Measurements from ENCODE around the gene ATP9A.

ATP9A gene

GRCh38 chr20:51596668-51597388 is 171.4 kb downstream of the ATP9A start:
- TF ChIP-seq PAX5 (IDR thresholded peaks at IDR 0.05; ENCODE audit: insufficient read depth, low read length, severe bottlenecking) (no peak), POLR2A (IDR thresholded peaks at IDR 0.05; ENCODE audit: low read depth, low read length) (no peak), TAF1 (IDR thresholded peaks at IDR 0.05; ENCODE audit: low read depth, low read length) (no peak), SPI1 (IDR thresholded peaks at IDR 0.05; ENCODE audit: low read depth, low read length) (no peak), POU2F2 (IDR thresholded peaks at IDR 0.05; ENCODE audit: low read depth, low read length) (no peak), POLR2AphosphoS5 (IDR thresholded peaks at IDR 0.05; ENCODE audit: low read depth, low read length) (no peak)
- DNase-seq (ENCODE audit: insufficient read length, low spot score) (no peak), FAIRE-seq (no peak)

DNA sequence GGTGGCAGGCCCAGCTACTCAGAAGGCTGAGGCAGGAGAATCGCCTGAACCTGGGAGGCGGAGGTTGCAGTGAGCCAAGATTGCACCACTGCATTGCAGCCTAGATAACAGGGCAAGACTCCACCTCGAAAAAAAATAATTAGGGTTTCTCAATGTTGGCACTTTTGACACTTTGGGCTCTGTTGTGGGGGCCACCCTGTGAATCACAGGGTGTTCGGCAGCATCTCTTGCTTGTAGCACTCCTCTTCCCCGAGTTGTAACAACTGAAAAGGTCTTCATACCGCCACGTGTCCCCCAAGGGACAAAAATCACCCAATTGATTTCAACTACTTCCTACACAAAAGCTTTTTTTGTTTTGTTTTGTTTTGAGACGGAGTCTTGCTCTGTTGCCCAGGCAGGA is 172.4 kb downstream of the ATP9A start:
- no peak for FAIRE-seq
- no peak for TF ChIP-seq POLR2AphosphoS5 (IDR thresholded peaks at IDR 0.05; ENCODE audit: low read depth, low read length)
- no peak for TF ChIP-seq PAX5 (IDR thresholded peaks at IDR 0.05; ENCODE audit: insufficient read depth, low read length, severe bottlenecking)
- no peak for TF ChIP-seq SPI1 (IDR thresholded peaks at IDR 0.05; ENCODE audit: low read depth, low read length)
- TF ChIP-seq POLR2A (IDR thresholded peaks at IDR 0.05; ENCODE audit: low read depth, low read length): no peak
- no peak for TF ChIP-seq TAF1 (IDR thresholded peaks at IDR 0.05; ENCODE audit: low read depth, low read length)
- no peak for TF ChIP-seq POU2F2 (IDR thresholded peaks at IDR 0.05; ENCODE audit: low read depth, low read length)

GRCh38 chr20:51595058-51595532 is 173.1 kb downstream of the ATP9A start:
- TF ChIP-seq POLR2AphosphoS5 (IDR thresholded peaks at IDR 0.05; ENCODE audit: low read depth, low read length) (no peak), TAF1 (IDR thresholded peaks at IDR 0.05; ENCODE audit: low read depth, low read length) (no peak), PAX5 (IDR thresholded peaks at IDR 0.05; ENCODE audit: insufficient read depth, low read length, severe bottlenecking) (no peak), POU2F2 (IDR thresholded peaks at IDR 0.05; ENCODE audit: low read depth, low read length) (no peak; the same call in 1 of the 2 replicates), SPI1 (IDR thresholded peaks at IDR 0.05; ENCODE audit: low read depth, low read length) (0 out of 2 replicates have a peak, but pooled peaks have one; percentile 9), POLR2A (IDR thresholded peaks at IDR 0.05; ENCODE audit: low read depth, low read length) (no peak)
- FAIRE-seq: peak; percentile 48
- DNase-seq (ENCODE audit: insufficient read length, low spot score): peak; percentile 54

More for the DNA sequence above, 172.4 kb downstream of the ATP9A start:
- no peak for DNase-seq (ENCODE audit: insufficient read length, low spot score)

DNA sequence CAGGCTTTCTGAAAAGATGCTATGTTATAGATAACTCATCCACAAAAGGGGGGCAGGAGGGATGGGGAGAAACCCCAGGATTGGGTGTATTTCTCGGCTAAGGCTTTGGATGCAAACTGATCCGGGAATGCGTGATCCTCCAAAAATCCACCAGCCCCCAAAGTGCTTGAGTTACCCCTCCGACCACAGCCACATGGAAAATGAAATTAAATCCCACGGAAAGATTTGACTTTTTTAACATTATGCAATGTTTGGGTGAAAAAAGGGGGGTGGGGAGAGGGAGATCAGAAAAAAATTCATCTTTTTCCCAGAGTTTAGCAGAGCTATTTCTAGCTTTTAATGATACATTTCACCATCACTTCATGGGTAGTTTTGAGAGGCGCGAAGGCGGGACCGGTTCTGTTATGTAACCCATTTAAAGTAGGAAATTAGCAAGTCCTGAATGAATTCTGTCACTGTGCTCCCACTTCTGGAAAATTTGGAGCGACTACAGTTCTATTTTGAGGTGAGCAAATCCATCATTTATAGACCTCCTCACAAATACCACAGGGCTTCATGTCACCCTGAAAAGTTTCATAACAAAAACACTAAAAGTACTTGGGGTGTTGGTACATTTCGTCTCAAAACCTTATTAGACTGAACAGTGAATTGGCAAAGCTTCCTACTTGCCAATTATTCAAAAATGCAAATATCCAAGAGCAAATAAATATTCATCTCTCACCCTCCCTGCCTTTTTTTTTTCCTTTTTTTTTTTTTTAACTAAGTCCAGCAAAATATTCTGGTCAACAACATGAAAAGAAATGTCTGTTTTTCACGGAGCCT is 173.7 kb downstream of the ATP9A start:
- TF ChIP-seq POLR2A (IDR thresholded peaks at IDR 0.05; ENCODE audit: low read depth, low read length) (no peak), PAX5 (IDR thresholded peaks at IDR 0.05; ENCODE audit: insufficient read depth, low read length, severe bottlenecking) (no peak), TAF1 (IDR thresholded peaks at IDR 0.05; ENCODE audit: low read depth, low read length) (no peak), SPI1 (IDR thresholded peaks at IDR 0.05; ENCODE audit: low read depth, low read length) (no peak)
- FAIRE-seq (no peak), DNase-seq (ENCODE audit: insufficient read length, low spot score) (no peak)

GRCh38 chr20:51593584-51593983 is 174.6 kb downstream of the ATP9A start:
- DNase-seq (ENCODE audit: insufficient read length, low spot score) (no peak), FAIRE-seq (no peak)
- TF ChIP-seq TAF1 (IDR thresholded peaks at IDR 0.05; ENCODE audit: low read depth, low read length): no peak
- TF ChIP-seq POU2F2 (IDR thresholded peaks at IDR 0.05; ENCODE audit: low read depth, low read length): no peak
- TF ChIP-seq PAX5 (IDR thresholded peaks at IDR 0.05; ENCODE audit: insufficient read depth, low read length, severe bottlenecking): no peak
- no peak for TF ChIP-seq SPI1 (IDR thresholded peaks at IDR 0.05; ENCODE audit: low read depth, low read length)
- TF ChIP-seq POLR2A (IDR thresholded peaks at IDR 0.05; ENCODE audit: low read depth, low read length): no peak
- no peak for TF ChIP-seq POLR2AphosphoS5 (IDR thresholded peaks at IDR 0.05; ENCODE audit: low read depth, low read length)

DNA sequence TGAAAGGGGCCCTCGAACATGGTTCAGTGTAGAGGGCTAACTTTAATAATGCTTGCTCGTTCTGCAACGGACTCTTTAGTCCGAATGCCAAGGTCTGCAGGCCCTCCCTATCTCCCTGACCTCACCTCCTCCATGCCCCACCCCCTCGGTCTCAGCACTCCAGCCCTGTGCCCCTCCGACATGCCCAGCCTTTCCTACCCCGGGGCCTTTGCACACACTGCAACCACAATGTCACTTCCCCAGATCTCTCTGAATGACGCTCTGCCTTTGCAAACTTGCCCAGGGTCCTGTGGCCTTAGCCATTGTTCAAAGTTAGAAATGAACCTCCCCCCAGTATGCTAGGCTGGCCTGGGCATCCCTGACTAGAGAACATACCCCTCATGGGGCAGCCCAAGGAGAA is 175.6 kb downstream of the ATP9A start:
- FAIRE-seq: no peak
- DNase-seq (ENCODE audit: insufficient read length, low spot score): no peak
- TF ChIP-seq TAF1 (IDR thresholded peaks at IDR 0.05; ENCODE audit: low read depth, low read length): no peak
- no peak for TF ChIP-seq POLR2AphosphoS5 (IDR thresholded peaks at IDR 0.05; ENCODE audit: low read depth, low read length)

GRCh38 chr20:51591871-51592270 is 176.3 kb downstream of the ATP9A start:
- FAIRE-seq: no peak

GRCh38 chr20:51588762-51589161 is 179.4 kb downstream of the ATP9A start:
- TF ChIP-seq POLR2AphosphoS5 (IDR thresholded peaks at IDR 0.05; ENCODE audit: low read depth, low read length) (no peak), TAF1 (IDR thresholded peaks at IDR 0.05; ENCODE audit: low read depth, low read length) (no peak), POLR2A (IDR thresholded peaks at IDR 0.05; ENCODE audit: low read depth, low read length) (no peak), PAX5 (IDR thresholded peaks at IDR 0.05; ENCODE audit: insufficient read depth, low read length, severe bottlenecking) (no peak), POU2F2 (IDR thresholded peaks at IDR 0.05; ENCODE audit: low read depth, low read length) (no peak), SPI1 (IDR thresholded peaks at IDR 0.05; ENCODE audit: low read depth, low read length) (no peak)
- DNase-seq (ENCODE audit: insufficient read length, low spot score) (no peak), FAIRE-seq (no peak)

More at GRCh38 chr20:51591871-51592270, 176.3 kb downstream of the ATP9A start:
- no peak for DNase-seq (ENCODE audit: insufficient read length, low spot score)
- TF ChIP-seq POU2F2 (IDR thresholded peaks at IDR 0.05; ENCODE audit: low read depth, low read length): no peak
- TF ChIP-seq POLR2A (IDR thresholded peaks at IDR 0.05; ENCODE audit: low read depth, low read length): no peak
- no peak for TF ChIP-seq SPI1 (IDR thresholded peaks at IDR 0.05; ENCODE audit: low read depth, low read length)
- no peak for TF ChIP-seq TAF1 (IDR thresholded peaks at IDR 0.05; ENCODE audit: low read depth, low read length)
- no peak for TF ChIP-seq PAX5 (IDR thresholded peaks at IDR 0.05; ENCODE audit: insufficient read depth, low read length, severe bottlenecking)
- TF ChIP-seq POLR2AphosphoS5 (IDR thresholded peaks at IDR 0.05; ENCODE audit: low read depth, low read length): no peak

GRCh38 chr20:51587145-51587544 is 181.0 kb downstream of the ATP9A start:
- DNase-seq (ENCODE audit: insufficient read length, low spot score) (no peak), FAIRE-seq (no peak)
- TF ChIP-seq POU2F2 (IDR thresholded peaks at IDR 0.05; ENCODE audit: low read depth, low read length) (no peak), TAF1 (IDR thresholded peaks at IDR 0.05; ENCODE audit: low read depth, low read length) (no peak), POLR2A (IDR thresholded peaks at IDR 0.05; ENCODE audit: low read depth, low read length) (no peak)
